SK-N-SH treated with all-trans-retinoic acid at 6 μM for 48 hours (cell line): ENCODE data around the gene BTBD19.
A peak's percentile ranks its signal among the peaks of the same experiment; 100 is the strongest.

Experiments used
- ATAC-seq: fragments of 200-7000 bp; cut with Tn5 transposase; 3 replicates; pipeline ENCODE4 v1.9.1; 2020; ENCODE audit warnings: mild to moderate bottlenecking, moderate library complexity
- ARNTL ChIP-seq: fragments of 450-650 bp; formaldehyde crosslinking; IDR thresholded peaks from 2 replicates; pipeline ENCODE4 v1.5.0; 2020; ENCODE audit warnings: low read depth, mild to moderate bottlenecking, moderate library complexity, borderline replicate concordance
- BACH2 ChIP-seq: fragments of 250-450 bp; sonication (Bioruptor Pico); IDR thresholded peaks from 2 replicates; pipeline ENCODE4 v1.9.0; 2021; ENCODE audit warnings: mild to moderate bottlenecking, borderline replicate concordance
- CSDC2 ChIP-seq: fragments of 250-450 bp; sonication (Bioruptor Pico); IDR thresholded peaks from 2 replicates; pipeline ENCODE4 v1.5.0; 2020; ENCODE audit warnings: mild to moderate bottlenecking, moderate library complexity
- ESRRG ChIP-seq: fragments of 250-450 bp; sonication (Bioruptor Pico); IDR thresholded peaks from 2 replicates; pipeline ENCODE4 v1.6.1; 2021; ENCODE audit warnings: mild to moderate bottlenecking
- ISL1 ChIP-seq: fragments of 250-450 bp; sonication (Bioruptor Pico); IDR thresholded peaks from 2 replicates; pipeline ENCODE4 v2.1.2; 2022; ENCODE audit warnings: mild to moderate bottlenecking, moderate library complexity
- OSR1 ChIP-seq: fragments of 250-450 bp; sonication (Bioruptor Pico); IDR thresholded peaks from 2 replicates; pipeline ENCODE4 v1.8.0; 2022; ENCODE audit warnings: moderate library complexity, mild to moderate bottlenecking, inconsistent platforms
- PPARA ChIP-seq: fragments of 250-450 bp; sonication (Bioruptor Pico); IDR thresholded peaks from 2 replicates; pipeline ENCODE4 v1.5.0; 2020; ENCODE audit warnings: mild to moderate bottlenecking, borderline replicate concordance
- RARB ChIP-seq: fragments of 250-450 bp; sonication (Bioruptor Pico); IDR thresholded peaks from 2 replicates; pipeline ENCODE4 v1.8.0; 2021; ENCODE audit warnings: mild to moderate bottlenecking, moderate library complexity
- SNAI2 ChIP-seq: fragments of 250-450 bp; sonication (Bioruptor Pico); IDR thresholded peaks from 2 replicates; pipeline ENCODE4 v1.5.0; 2020; ENCODE audit warnings: mild to moderate bottlenecking, moderate library complexity
- TCF4 ChIP-seq: fragments of 250-450 bp; sonication (Bioruptor Pico); IDR thresholded peaks from 2 replicates; pipeline ENCODE4 v1.8.0; 2021; ENCODE audit warnings: mild to moderate bottlenecking, moderate library complexity, borderline replicate concordance
- TOX ChIP-seq: fragments of 250-450 bp; sonication (Bioruptor Pico); IDR thresholded peaks from 2 replicates; pipeline ENCODE4 v1.8.0; 2021; ENCODE audit warnings: mild to moderate bottlenecking, moderate library complexity, borderline replicate concordance
- ZC3H10 ChIP-seq: fragments of 250-450 bp; sonication (Bioruptor Pico); IDR thresholded peaks from 2 replicates; pipeline ENCODE4 v1.5.1; 2021; ENCODE audit warnings: mild to moderate bottlenecking, moderate library complexity
- ZFP3 ChIP-seq: fragments of 250-450 bp; sonication (Bioruptor Pico); IDR thresholded peaks from 2 replicates; pipeline ENCODE4 v1.5.0; 2020; ENCODE audit warnings: mild to moderate bottlenecking, moderate library complexity
- ZFP30 ChIP-seq: fragments of 450-650 bp; formaldehyde crosslinking; IDR thresholded peaks from 2 replicates; pipeline ENCODE4 v1.5.0; 2022; ENCODE audit warnings: mild to moderate bottlenecking, moderate library complexity
- ZNF565 ChIP-seq: fragments of 450-650 bp; formaldehyde crosslinking; conservative IDR thresholded peaks from 2 replicates; pipeline ENCODE4 v1.5.0; 2020; ENCODE audit warnings: low read depth, mild to moderate bottlenecking, moderate library complexity
- TF ChIP-seq, protein P1 (sequence below): fragments of 250-450 bp; sonication (Bioruptor Pico); IDR thresholded peaks from 2 replicates; pipeline ENCODE4 v1.8.0; 2021; ENCODE audit warnings: low read depth, mild to moderate bottlenecking, moderate library complexity, borderline replicate concordance
- TF ChIP-seq, protein P2 (sequence below): fragments of 250-450 bp; sonication (Bioruptor Pico); IDR thresholded peaks from 2 replicates; pipeline ENCODE4 v1.5.1; 2021; ENCODE audit warnings: mild to moderate bottlenecking, moderate library complexity
- TF ChIP-seq, protein P3 (sequence below): fragments of 250-450 bp; sonication (Bioruptor Pico); IDR thresholded peaks from 2 replicates; pipeline ENCODE4 v1.5.1; 2020; ENCODE audit warnings: low read depth, mild to moderate bottlenecking, moderate library complexity
- TF ChIP-seq, protein P4 (sequence below): fragments of 250-450 bp; sonication (Bioruptor Pico); IDR thresholded peaks from 2 replicates; pipeline ENCODE4 v1.5.0; 2020; ENCODE audit warnings: mild to moderate bottlenecking, moderate library complexity
- TF ChIP-seq, protein P5 (sequence below): fragments of 250-450 bp; sonication (Bioruptor Pico); IDR thresholded peaks from 2 replicates; pipeline ENCODE4 v1.8.0; 2020; ENCODE audit warnings: mild to moderate bottlenecking, moderate library complexity, borderline replicate concordance

BTBD19 gene

DNA sequence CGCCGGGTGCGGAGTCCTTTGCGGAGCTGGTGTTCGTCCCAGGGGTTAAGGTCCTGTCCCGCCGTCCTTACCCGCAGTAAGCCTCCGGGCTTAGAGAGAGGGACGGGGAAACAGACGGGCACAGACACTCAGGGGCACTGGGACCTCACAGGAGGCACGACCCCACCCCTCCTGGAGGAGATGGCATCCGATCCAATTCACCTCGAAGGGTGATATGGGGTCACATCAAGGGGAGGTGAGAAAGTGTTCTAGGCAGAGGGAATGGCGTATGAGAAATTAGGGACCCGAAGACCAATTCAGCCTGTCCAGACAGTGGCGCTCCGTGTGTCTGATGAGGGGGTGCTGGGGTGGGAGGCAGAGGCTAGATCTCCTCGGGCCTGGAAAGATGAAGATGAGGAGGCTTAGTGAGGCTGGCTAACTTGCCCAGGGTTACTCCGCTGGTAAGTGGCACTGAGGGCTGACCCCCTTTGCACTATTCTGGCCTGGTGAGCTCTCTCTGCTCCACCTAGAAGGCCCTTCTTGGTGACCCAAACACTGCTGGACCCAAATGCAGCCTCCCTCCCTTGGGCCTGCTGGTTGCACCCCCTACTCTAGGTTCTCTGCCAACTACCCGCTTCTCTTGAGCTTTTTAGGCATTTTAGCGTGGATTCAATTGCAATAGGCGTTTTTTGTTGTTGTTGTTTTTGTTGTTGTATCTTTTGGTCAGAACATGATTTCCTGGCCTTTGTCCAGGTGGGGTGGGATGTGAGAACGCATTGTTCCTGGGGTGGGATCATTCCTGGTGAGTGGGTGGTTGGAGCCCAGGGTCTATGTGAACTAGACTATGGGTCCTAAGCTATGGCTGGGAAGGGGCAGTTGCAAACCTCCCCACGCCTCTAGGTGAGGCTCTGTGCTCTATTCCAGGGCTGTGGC, 12.3 kb downstream of the BTBD19 start:
- TF ChIP-seq PPARA (CRISPR knock-in tag): no peak
- TF ChIP-seq TCF4 (CRISPR knock-in tag): no peak
- no peak for TF ChIP-seq TOX
- no peak for TF ChIP-seq CSDC2 (CRISPR knock-in tag)
- TF ChIP-seq, protein P1, sequence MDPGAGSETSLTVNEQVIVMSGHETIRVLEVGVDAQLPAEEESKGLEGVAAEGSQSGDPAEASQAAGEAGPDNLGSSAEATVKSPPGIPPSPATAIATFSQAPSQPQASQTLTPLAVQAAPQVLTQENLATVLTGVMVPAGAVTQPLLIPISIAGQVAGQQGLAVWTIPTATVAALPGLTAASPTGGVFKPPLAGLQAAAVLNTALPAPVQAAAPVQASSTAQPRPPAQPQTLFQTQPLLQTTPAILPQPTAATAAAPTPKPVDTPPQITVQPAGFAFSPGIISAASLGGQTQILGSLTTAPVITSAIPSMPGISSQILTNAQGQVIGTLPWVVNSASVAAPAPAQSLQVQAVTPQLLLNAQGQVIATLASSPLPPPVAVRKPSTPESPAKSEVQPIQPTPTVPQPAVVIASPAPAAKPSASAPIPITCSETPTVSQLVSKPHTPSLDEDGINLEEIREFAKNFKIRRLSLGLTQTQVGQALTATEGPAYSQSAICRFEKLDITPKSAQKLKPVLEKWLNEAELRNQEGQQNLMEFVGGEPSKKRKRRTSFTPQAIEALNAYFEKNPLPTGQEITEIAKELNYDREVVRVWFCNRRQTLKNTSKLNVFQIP (CRISPR knock-in tag): no peak
- no peak for TF ChIP-seq ESRRG (CRISPR knock-in tag)
- TF ChIP-seq ZFP30 (CRISPR knock-in tag): no peak
- TF ChIP-seq, protein P2, sequence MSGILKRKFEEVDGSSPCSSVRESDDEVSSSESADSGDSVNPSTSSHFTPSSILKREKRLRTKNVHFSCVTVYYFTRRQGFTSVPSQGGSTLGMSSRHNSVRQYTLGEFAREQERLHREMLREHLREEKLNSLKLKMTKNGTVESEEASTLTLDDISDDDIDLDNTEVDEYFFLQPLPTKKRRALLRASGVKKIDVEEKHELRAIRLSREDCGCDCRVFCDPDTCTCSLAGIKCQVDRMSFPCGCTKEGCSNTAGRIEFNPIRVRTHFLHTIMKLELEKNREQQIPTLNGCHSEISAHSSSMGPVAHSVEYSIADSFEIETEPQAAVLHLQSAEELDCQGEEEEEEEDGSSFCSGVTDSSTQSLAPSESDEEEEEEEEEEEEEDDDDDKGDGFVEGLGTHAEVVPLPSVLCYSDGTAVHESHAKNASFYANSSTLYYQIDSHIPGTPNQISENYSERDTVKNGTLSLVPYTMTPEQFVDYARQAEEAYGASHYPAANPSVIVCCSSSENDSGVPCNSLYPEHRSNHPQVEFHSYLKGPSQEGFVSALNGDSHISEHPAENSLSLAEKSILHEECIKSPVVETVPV (CRISPR knock-in tag): no peak
- no peak for TF ChIP-seq RARB
- TF ChIP-seq ARNTL (CRISPR knock-in tag): no peak
- TF ChIP-seq, protein P3, sequence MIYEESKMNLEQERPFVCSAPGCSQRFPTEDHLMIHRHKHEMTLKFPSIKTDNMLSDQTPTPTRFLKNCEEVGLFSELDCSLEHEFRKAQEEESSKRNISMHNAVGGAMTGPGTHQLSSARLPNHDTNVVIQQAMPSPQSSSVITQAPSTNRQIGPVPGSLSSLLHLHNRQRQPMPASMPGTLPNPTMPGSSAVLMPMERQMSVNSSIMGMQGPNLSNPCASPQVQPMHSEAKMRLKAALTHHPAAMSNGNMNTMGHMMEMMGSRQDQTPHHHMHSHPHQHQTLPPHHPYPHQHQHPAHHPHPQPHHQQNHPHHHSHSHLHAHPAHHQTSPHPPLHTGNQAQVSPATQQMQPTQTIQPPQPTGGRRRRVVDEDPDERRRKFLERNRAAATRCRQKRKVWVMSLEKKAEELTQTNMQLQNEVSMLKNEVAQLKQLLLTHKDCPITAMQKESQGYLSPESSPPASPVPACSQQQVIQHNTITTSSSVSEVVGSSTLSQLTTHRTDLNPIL (CRISPR knock-in tag): no peak
- TF ChIP-seq OSR1 (CRISPR knock-in tag): no peak
- TF ChIP-seq, protein P4, sequence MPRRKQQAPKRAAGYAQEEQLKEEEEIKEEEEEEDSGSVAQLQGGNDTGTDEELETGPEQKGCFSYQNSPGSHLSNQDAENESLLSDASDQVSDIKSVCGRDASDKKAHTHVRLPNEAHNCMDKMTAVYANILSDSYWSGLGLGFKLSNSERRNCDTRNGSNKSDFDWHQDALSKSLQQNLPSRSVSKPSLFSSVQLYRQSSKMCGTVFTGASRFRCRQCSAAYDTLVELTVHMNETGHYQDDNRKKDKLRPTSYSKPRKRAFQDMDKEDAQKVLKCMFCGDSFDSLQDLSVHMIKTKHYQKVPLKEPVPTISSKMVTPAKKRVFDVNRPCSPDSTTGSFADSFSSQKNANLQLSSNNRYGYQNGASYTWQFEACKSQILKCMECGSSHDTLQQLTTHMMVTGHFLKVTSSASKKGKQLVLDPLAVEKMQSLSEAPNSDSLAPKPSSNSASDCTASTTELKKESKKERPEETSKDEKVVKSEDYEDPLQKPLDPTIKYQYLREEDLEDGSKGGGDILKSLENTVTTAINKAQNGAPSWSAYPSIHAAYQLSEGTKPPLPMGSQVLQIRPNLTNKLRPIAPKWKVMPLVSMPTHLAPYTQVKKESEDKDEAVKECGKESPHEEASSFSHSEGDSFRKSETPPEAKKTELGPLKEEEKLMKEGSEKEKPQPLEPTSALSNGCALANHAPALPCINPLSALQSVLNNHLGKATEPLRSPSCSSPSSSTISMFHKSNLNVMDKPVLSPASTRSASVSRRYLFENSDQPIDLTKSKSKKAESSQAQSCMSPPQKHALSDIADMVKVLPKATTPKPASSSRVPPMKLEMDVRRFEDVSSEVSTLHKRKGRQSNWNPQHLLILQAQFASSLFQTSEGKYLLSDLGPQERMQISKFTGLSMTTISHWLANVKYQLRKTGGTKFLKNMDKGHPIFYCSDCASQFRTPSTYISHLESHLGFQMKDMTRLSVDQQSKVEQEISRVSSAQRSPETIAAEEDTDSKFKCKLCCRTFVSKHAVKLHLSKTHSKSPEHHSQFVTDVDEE (CRISPR knock-in tag): no peak
- TF ChIP-seq, all 23 proteins: peak for 0

DNA sequence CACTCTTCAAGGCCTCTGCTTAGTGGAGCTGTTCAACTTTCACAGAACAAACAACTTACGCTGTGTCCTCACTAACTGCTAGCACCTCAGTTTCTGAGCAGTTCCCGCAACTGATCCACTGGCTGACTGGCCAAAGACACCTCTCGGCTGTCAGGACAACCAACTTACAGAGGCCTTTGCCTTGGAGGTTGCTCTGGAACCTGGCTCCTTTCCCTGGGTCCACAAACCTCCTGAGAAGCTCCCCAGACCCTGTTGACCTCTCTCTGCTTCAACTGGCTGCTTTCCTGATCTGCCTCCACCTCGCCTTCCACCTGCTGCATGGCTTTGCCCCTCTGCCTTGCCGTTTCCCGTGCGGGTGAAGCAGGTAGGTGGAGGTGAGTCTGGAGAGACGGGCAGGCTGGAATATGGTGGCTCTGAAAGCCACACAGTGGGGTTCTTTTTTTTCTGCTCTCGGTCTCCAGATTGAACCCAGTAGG, 13.0 kb downstream of the BTBD19 start:
- TF ChIP-seq PPARA (CRISPR knock-in tag): no peak
- TF ChIP-seq TOX: no peak
- no peak for TF ChIP-seq SNAI2
- TF ChIP-seq, protein P5, sequence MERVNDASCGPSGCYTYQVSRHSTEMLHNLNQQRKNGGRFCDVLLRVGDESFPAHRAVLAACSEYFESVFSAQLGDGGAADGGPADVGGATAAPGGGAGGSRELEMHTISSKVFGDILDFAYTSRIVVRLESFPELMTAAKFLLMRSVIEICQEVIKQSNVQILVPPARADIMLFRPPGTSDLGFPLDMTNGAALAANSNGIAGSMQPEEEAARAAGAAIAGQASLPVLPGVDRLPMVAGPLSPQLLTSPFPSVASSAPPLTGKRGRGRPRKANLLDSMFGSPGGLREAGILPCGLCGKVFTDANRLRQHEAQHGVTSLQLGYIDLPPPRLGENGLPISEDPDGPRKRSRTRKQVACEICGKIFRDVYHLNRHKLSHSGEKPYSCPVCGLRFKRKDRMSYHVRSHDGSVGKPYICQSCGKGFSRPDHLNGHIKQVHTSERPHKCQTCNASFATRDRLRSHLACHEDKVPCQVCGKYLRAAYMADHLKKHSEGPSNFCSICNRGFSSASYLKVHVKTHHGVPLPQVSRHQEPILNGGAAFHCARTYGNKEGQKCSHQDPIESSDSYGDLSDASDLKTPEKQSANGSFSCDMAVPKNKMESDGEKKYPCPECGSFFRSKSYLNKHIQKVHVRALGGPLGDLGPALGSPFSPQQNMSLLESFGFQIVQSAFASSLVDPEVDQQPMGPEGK (CRISPR knock-in tag): no peak
- no peak for TF ChIP-seq ARNTL (CRISPR knock-in tag)
- TF ChIP-seq ESRRG (CRISPR knock-in tag): no peak
- TF ChIP-seq, protein P4 (CRISPR knock-in tag): no peak
- TF ChIP-seq, protein P2 (CRISPR knock-in tag): no peak
- no peak for TF ChIP-seq RARB
- TF ChIP-seq, protein P1 (CRISPR knock-in tag): no peak
- no peak for TF ChIP-seq CSDC2 (CRISPR knock-in tag)
- no peak for TF ChIP-seq ZNF565 (CRISPR knock-in tag)
- no peak for TF ChIP-seq BACH2
- no peak for TF ChIP-seq ZFP3 (CRISPR knock-in tag)
- no peak for TF ChIP-seq ZC3H10 (CRISPR knock-in tag)
- no peak for TF ChIP-seq ZFP30 (CRISPR knock-in tag)
- TF ChIP-seq ISL1 (CRISPR knock-in tag): no peak
- ATAC-seq: no peak

More for the DNA sequence above, 12.3 kb downstream of the BTBD19 start:
- peak; percentile 1 for ATAC-seq
